Measurements from ENCODE around the gene ACMSD.
"Not testable (repeated sequence)": the region's sequence is repeated elsewhere in the genome, so short reads cannot be mapped to it uniquely, and the experiment has no call there.

Gene ACMSD

GRCh38 chr2:134838143-134838620 is at the start of gene ACMSD:
TSS of gene ACMSD (plus strand) at chr2:134838616. CDS start at chr2:134838683, 67 bp downstream.
- DNase-seq, result no peak

GRCh38 chr2:134790487-134790886 is 47.9 kb upstream of the ACMSD start:
- no peak for DNase-seq

GRCh38 chr2:134791616-134792015 is 46.8 kb upstream of the ACMSD start:
- no peak for DNase-seq

GRCh38 chr2:134792186-134792585 is 46.2 kb upstream of the ACMSD start:
- DNase-seq, result no peak

- DNase-seq, result no peak
These were observed 42.7 kb upstream of the ACMSD start for GRCh38 chr2:134795765-134796164.

- DNase-seq, result no peak
These were observed 42.0 kb upstream of the ACMSD start for GRCh38 chr2:134796373-134796772.

- no peak for DNase-seq
These were observed 38.5 kb upstream of the ACMSD start for GRCh38 chr2:134799936-134800335.

GRCh38 chr2:134800341-134800740 is 38.1 kb upstream of the ACMSD start:
- DNase-seq, result no peak

GRCh38 chr2:134803609-134804405 is 34.6 kb upstream of the ACMSD start:
- DNase-seq, result not testable (repeated sequence)

- DNase-seq, result no peak
These were observed 22.7 kb upstream of the ACMSD start for GRCh38 chr2:134815741-134816140.

GRCh38 chr2:134818321-134818720 is 20.1 kb upstream of the ACMSD start:
- DNase-seq, result no peak

GRCh38 chr2:134819334-134819733 is 19.1 kb upstream of the ACMSD start:
- no peak for DNase-seq

GRCh38 chr2:134823431-134823830 is 15.0 kb upstream of the ACMSD start:
- no peak for DNase-seq

- DNase-seq, result no peak
These were observed 14.6 kb upstream of the ACMSD start for GRCh38 chr2:134823832-134824231.

- not testable (repeated sequence) for DNase-seq
These were observed 12.7 kb upstream of the ACMSD start for GRCh38 chr2:134825716-134826115.

GRCh38 chr2:134835471-134835870 is 2.9 kb upstream of the ACMSD start:
- DNase-seq, result no peak

- no peak for DNase-seq
These were observed 1.4 kb upstream of the ACMSD start for GRCh38 chr2:134836986-134837385.

GRCh38 chr2:134839649-134840048 is 1.2 kb downstream of the ACMSD start:
- DNase-seq, result no peak

- no peak for DNase-seq
These were observed 4.6 kb downstream of the ACMSD start for GRCh38 chr2:134842930-134843490.

- no peak for DNase-seq
These were observed 5.6 kb downstream of the ACMSD start for GRCh38 chr2:134843968-134844367.

- no peak for DNase-seq
These were observed 6.6 kb downstream of the ACMSD start for GRCh38 chr2:134845028-134845427.

GRCh38 chr2:134845719-134846118 is 7.3 kb downstream of the ACMSD start:
- no peak for DNase-seq

- no peak for DNase-seq
These were observed 7.8 kb downstream of the ACMSD start for GRCh38 chr2:134846213-134846612.

GRCh38 chr2:134847582-134847981 is 9.2 kb downstream of the ACMSD start:
- DNase-seq, result not testable (repeated sequence)

- no peak for DNase-seq
These were observed 14.1 kb downstream of the ACMSD start for GRCh38 chr2:134852518-134852917.
